NCI-H774 (cell line): ENCODE results near the gene SRSF5.
A peak's percentile ranks its signal among the peaks of the same experiment; 100 is the strongest.
"Not testable (repeated sequence)": the region's sequence is repeated elsewhere in the genome, so short reads cannot be mapped to it uniquely, and the experiment has no call there.

Experiments
- DNase-seq: peaks from one replicate; lab custom pipeline; 2025; lab: John Stamatoyannopoulos, UW

The SRSF5 gene

DNA sequence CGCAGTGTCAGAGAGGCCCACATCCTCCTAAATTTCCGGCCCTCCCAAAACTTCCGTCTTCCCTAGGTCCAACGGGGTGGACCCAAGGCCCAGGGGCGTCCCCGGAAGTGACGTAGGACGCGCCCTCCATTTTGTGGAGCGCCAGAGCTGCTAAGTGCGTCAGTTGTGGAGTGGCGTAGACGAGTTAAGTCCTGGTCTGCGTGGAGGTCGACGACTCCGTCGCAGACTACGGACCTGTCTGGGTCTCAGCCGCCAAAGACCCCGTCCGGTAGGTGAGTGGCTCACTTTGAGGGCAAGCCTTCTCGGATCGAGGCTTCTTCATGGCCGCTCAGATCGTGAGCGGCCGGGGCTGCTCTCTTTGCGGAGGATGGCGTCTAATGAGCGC lies at the start of gene SRSF5:
Gene SRSF5 (plus strand): TSS at position 159 of the 385 bp plus-strand sequence. CDS start 1,015 bp downstream, outside the sequence.
- peak; percentile 79 for DNase-seq

GRCh38 chr14:69718614-69719013 lies 48.3 kb upstream of the SRSF5 start:
- DNase-seq, result not testable (repeated sequence)

- no peak for DNase-seq
Measured at GRCh38 chr14:69719501-69719951, 47.4 kb upstream of the SRSF5 start.

GRCh38 chr14:69720912-69721311 lies 46.0 kb upstream of the SRSF5 start:
- no peak for DNase-seq

- DNase-seq, result peak; percentile 28
Measured at GRCh38 chr14:69726761-69727511, 40.0 kb upstream of the SRSF5 start.

DNA sequence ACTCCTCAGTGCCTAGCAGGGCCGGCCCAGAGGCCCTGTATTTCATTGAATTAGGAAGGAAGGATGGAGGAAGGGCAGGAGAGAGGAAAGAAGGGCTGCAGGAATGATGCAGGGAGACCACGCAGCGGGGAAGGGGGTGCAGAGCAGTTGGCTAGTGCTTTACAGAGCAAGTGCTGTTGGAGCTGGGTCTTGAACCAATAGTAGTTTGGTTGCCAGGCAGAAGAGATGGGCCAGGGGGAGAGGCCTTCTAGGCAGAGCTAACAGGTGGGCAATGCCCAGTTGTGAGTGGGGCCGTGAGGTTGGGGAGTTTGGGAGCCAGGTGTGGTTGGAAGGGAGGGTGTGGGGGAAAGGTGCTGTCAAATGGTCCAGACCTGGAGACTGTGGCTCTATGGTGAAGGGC lies 39.1 kb upstream of the SRSF5 start:
- DNase-seq, result no peak

DNA sequence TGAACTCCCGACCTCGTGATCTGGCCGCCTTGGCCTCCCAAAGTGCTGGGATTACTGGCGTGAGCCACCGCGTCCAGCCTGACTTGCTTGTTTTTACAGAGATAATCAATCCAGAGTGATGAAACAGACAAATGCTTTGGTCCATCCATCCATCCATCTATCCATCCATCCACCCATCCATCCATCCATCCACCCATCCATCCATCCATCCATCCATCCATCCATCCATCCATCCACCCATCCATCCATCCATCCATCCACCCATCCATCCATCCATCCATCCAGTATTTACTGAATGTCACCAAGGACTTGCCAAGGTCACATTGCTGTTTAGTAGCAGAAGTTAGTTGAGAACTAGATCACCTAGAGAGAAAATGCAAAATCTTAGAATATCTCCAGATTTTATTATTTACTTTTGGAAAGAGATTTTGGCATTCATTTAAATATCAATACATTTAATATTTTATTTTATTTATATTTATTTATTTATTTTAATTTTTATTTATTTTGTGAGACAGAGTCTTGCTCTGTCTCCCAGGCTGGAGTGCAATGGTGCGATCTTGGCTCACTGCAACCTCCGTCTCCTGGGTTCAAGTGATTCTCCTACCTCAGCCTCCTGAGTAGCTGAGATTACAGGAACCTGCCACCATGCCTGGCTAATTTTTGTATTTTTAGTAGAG lies 34.9 kb upstream of the SRSF5 start:
- DNase-seq, result not testable (repeated sequence)

GRCh38 chr14:69736405-69736804 lies 30.5 kb upstream of the SRSF5 start:
- not testable (repeated sequence) for DNase-seq

GRCh38 chr14:69741055-69741454 lies 25.9 kb upstream of the SRSF5 start:
- no peak for DNase-seq

DNA sequence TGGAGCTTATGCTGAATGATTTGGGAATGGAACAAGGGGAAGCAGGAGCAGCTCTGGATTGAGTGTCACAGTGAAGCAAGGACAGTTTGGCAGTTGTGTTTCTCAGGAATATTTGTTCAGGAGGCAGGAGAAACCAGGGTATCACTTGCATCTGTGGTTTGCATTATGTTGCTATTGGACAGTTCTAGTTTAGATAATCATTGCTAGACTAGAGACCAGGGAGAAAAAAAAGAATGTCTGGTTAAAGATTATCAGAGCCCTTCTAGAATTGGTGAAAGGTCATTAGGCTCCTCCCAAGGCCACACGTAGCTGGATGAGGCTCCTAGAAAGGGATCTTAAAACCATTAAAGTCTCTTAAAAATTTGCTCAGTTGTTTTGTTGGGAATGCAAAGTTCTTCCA lies 17.0 kb upstream of the SRSF5 start:
- DNase-seq, result no peak

DNA sequence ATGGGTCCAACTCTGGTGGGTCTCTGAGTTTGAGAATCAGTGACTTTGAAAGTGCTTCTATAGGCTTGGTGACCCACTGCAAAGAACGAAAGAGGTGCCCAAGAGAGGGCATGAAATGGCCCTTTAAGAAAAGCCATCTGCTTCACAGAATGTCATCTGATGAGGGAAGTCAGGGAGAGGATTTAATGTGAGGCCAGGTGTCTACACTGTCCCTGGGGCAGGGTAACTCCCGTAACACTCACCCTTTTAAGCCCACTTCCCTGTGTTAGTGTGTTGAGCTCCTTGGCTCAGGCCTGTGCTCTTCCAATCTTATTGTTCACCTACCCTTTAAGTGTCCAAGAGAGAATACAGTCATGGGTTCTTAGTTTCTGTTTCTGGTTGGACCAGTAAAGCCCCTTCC lies 16.4 kb upstream of the SRSF5 start:
- no peak for DNase-seq

- DNase-seq, result no peak
Measured at GRCh38 chr14:69752773-69753172, 14.2 kb upstream of the SRSF5 start.

DNA sequence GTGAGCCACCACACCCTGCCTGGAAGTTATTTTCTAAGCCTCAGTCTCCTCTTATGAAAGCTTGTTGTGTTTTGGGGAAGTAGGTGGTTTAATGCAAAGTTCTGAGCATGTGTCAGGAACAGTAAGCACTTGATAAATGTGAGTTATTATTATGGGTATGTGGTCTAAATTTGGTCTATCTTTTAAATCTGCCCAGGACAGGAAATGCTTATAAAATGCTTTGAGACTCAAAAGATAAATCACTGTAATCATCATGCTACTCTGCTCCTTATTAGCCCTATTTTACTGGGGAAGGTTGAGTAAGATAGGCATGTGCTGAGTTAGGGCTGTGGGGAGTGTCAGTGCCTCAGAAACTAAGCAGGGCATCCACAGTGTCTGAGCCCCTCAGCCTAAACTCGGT lies 13.1 kb upstream of the SRSF5 start:
- no peak for DNase-seq

DNA sequence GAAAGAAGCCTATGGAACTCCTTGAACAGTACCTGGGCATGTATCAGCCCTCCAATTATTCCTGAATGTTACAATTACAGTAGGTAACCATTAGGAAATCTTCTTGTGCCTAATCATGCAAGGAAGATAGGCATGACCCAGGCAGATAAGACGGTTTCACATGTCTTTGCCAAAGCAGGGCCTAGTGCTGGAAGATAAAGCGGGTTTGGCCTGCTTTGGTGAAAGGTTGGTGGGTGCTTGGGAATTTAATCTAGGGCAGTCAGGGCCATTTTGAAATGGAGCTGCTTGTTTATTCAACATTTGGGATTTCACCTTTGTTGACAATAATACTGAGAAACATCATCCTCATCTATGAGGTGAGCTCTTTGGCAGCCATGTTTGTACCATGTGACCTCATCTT lies 12.5 kb upstream of the SRSF5 start:
- no peak for DNase-seq

- DNase-seq, result no peak
Measured at GRCh38 chr14:69755296-69755695, 11.6 kb upstream of the SRSF5 start.

DNA sequence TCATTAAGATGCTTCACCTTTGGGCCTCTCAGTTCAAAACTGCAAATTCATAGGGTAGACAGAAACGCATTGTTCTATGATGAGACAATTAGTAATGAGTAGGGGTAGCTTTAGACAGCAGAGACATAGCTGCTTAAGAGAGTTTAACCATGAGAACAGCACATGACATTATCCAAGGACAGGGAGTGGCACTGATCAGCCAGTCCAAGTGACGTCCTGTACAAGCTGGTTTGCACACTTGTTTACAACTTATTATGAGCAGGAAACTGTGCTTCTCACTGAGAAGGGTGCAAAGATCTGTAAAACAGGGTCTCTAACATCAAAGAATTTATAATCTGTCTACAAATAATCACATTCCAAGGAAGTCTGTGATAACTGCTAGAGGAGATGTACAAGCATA lies 11.2 kb upstream of the SRSF5 start:
- DNase-seq, result no peak

DNA sequence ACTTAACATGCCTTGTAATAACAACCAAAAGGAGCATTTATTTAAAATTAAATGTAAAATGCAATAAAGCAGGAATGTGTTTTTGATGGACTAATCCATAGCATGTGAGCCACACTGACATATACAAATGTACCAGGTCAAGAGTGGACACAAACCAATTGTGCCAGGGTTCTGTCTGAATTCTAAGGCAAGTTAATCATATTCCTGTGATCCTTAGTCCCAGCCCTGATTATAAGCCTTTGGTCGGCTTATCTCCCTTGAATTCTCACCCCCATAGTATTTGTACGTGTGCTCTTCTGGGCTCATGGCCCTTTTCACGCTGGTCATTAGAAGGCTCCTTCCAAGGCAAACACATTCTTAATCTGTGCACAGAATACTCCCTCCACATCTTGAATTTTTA lies 10.6 kb upstream of the SRSF5 start:
- DNase-seq, result no peak

DNA sequence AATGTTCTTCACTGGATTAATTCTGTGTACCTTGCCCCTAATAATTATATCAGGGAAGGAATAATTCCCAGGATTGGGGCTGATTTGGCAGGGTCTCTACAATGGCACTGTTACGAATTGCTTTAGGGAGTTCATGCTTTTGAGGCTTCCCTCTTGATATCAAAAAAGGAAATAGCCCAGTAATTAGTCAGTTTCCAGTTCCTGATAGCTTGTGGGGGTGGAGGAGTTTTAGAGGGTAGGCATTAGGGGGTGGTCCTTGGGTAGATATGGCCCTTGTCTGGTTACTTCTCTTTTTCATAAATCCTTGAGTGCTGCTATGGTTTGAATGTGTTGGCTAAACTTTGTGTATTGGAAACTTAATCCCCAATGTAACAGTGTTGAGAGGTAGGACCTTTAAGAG lies 6.1 kb upstream of the SRSF5 start:
- DNase-seq, result no peak

DNA sequence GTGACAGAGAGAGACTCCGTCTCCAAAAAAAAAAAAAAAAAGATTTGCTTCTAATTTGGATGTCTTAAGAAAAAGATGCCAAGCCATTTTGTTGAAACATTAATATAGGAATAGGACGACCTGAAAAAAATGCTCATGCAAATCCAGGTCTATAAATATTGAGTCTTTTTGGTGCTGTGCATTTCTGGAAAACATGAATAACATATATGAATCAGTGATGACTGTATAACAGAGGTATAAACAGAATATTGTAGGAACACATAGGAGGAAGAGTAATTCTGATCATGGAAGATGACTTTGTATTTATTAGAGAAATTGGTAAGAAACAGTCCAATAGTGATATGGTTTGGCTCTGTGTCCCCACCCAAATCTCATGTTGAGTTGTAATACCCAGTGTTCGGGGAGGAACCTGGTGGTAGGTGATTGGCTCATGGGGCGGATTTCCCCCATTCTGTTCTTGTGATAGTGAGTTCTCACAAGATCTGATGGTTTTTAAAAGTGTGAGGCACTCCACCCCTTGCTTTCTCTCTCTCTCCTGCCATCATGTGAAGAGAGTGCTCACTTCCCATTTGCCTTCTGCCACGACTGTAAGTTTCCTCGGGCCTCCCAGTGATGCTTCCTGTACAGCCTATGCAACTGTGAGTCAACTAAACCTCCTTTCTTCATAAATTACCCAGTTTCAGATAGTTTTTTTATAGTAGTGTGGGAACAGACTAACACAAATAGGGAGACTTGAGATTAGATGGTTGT lies 3.0 kb upstream of the SRSF5 start:
- no peak for DNase-seq

DNA sequence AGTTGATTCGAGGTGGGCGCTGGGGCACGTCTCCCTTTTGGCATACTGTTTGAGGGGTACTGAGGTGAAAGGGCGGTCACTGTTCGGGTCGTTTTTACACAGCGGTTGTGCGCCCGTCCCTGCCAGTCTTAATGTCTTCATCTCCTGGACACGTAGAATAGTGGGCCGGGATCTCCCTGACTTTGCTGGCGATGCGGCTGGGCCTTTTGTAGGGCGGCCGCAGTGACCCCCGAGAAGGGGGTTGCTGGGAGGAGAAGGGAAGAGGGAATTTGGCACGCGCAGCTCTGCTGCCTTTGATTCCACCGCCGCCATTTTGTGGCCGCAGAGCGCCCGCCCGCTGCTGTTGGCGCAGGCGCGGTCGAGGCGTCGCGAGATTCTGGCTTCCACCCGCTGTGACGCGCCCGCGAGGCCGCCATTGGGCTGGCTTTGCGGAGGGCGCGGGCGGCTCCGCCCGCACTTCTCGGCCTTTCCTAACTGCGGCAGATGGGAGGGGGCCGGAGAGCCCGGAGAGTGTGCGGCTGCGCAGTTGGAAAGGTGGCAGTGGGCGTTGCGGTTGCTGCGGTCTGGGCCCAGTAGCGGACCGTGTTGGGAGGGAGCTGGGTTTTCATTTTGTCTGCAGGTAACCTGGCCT lies 542 bp downstream of the SRSF5 start:
- DNase-seq, result peak; percentile 87

DNA sequence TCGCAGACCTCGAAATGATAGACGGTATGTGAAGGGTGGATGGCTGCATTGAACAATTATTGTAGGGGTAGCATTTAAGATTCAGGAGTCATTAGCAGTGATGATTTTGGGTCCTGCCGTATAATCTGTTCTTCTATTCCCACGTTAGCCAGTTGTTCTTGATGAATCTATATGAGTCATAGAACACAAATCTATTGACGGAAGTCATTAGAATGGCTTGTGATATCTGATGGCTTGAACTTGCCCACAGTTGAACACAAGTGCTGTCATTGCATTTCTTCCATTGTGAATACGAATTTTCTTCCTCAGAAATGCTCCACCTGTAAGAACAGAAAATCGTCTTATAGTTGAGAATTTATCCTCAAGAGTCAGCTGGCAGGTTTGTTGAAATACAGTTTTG lies 1.9 kb downstream of the SRSF5 start:
- no peak for DNase-seq

GRCh38 chr14:69769623-69770022 lies 2.7 kb downstream of the SRSF5 start:
- DNase-seq, result no peak
